HG02610 (cell line): ENCODE results near the gene ADAMTS4.
A peak's percentile ranks its signal among the peaks of the same experiment; 100 is the strongest.

Experiments
- ATAC-seq: cut with Tn5 transposase; IDR thresholded peaks from one replicate; pipeline ENCODE4 v1.9.1; 2021; ENCODE audit warnings: mild to moderate bottlenecking, moderate library complexity; ENCODE audit not compliant: unreplicated experiment

The ADAMTS4 gene

GRCh38 chr1:161219078-161219892 lies 20.4 kb upstream of the ADAMTS4 start:
- no peak for ATAC-seq

DNA sequence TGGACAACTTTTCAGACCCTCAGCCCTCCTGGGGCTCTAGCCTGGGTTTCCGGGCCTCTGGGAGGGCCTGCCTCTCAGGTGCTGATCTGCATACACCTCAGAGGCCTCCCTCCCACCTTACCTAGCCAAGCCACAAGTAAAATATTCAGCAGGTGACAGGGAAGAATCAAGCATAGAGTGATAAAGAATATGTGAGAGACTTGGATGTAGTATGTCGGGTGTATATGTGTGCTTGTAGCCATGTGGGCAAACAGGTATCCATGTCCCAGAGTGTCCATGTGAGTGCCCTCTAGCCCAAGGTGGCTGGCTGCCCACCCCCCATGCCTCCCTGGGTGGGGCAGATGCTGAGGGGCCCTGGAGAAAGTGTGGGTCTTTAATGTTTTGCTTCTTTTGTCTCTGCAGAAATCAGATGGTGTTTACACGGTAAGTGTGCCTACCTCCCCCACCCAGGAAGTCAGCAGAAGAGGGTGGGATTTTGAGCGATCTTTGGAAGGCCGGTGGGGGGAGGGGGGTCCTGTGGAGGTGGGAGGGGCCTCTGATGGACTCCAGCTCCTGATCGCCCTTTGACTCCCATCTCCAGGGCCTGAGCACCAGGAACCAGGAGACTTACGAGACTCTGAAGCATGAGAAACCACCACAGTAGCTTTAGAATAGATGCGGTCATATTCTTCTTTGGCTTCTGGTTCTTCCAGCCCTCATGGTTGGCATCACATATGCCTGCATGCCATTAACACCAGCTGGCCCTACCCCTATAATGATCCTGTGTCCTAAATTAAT lies 19.6 kb upstream of the ADAMTS4 start:
- ATAC-seq, result no peak

DNA sequence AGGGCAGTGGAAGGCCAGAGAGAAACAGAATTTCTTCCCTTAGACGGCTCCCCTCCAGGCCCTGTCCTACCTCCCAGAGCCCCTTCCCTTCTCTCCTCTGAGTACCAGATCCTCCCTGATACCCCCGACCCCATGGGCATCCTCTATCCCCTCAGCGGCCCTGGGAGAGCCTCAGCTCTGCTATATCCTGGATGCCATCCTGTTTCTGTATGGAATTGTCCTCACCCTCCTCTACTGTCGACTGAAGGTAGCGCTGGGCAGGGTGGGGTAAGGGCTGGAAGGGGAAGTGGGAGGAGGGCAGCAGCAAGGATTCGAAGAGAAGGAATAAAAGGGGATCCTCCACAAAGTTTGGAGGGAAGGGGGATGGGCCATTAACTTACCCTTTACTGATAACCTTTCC lies 19.0 kb upstream of the ADAMTS4 start:
- no peak for ATAC-seq

- peak; percentile 78 for ATAC-seq
Measured at GRCh38 chr1:161216945-161217712, 18.3 kb upstream of the ADAMTS4 start.

- ATAC-seq, result no peak
Measured at GRCh38 chr1:161215076-161215475, 16.2 kb upstream of the ADAMTS4 start, which contains the start of gene FCER1G. Gene FCER1G (plus strand): TSS chr1:161215295. CDS start chr1:161215322, 27 bp downstream.

DNA sequence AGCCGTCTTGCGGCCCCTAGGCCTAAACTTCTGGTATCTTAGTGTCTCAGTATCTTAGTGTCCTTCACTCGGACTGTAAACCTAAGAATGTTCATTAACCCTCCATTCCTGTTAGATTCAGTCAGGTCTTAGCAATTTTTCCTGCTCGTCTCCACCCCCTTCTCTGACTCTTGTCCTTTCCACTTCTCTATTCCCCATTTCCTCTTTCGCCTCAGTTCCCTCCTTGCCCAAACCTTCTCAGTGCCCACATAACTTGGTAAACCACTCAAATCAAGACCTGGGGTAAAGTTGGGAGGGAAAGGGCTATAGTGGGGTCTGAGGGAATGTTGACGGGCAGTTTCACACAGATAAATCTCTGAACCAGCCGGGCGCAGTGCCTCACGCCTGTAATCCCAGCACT lies 15.5 kb upstream of the ADAMTS4 start:
- no peak for ATAC-seq

- ATAC-seq, result peak; percentile 66
Measured at GRCh38 chr1:161209790-161210409, 11.0 kb upstream of the ADAMTS4 start.

DNA sequence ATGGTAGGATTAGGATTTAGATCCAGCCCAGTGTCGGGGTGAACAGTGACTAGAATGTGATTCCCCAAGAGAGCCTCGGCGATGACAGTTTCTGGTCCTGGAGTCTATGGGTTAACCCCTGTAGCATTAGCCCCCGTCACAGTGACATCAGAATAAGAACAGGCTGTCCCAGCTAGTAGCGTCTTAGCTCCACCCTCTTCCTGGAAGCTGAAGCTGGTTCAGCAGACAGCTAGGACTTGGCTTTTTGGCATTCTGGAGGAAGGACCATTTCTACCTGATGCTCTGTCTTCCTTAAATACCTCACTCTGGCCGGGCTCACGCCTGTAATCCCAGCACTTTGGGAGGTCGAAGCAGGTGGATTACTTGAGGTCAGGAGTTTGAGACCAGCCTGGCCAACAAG lies 8.3 kb upstream of the ADAMTS4 start:
- ATAC-seq, result no peak

GRCh38 chr1:161206411-161207140 lies 7.7 kb upstream of the ADAMTS4 start:
- ATAC-seq, result no peak

DNA sequence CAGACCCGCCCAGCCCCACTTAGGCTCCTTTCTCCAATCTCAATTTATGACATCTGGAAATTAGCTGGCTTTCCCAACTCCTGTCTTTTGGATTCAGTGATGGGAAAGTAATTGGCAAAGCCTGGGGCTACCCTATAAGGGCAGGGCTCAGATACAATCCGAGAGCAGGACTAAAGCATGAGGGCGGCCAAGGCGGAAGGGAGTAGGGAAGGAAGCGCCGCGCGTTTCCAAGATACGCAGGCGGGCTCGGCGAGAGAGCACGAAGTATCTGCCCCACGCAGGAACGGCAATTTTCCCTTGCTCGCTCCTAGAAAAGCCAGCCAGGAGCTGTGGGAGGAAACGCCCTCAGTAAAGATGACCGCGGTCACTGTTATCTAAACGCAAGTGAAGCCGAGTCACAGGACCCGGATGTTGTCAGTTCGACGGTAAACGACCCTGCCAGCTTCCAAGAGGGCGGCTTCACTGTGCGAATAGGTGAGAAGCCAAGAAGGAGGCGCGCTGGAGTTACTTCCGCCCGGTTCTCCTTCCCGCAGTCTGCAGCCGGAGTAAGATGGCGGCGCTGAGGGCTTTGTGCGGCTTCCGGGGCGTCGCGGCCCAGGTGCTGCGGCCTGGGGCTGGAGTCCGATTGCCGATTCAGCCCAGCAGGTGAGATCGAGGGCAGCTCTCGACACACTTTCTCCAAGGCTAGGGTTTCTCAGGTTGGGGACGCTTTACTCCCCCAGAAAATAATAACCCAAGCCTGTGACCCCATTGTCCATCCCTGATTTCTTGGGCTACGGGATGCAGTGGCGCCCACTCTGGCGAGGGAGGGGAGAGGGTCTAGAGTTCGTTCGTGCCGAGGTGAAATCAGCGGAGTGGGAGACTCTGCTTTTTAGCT lies 3.2 kb upstream of the ADAMTS4 start, which contains the start of gene NDUFS2:
NDUFS2 (plus strand) TSS at position 532 of the 877 bp plus-strand sequence; CDS start at position 551, 19 bp downstream.
- peak; percentile 96 for ATAC-seq

DNA sequence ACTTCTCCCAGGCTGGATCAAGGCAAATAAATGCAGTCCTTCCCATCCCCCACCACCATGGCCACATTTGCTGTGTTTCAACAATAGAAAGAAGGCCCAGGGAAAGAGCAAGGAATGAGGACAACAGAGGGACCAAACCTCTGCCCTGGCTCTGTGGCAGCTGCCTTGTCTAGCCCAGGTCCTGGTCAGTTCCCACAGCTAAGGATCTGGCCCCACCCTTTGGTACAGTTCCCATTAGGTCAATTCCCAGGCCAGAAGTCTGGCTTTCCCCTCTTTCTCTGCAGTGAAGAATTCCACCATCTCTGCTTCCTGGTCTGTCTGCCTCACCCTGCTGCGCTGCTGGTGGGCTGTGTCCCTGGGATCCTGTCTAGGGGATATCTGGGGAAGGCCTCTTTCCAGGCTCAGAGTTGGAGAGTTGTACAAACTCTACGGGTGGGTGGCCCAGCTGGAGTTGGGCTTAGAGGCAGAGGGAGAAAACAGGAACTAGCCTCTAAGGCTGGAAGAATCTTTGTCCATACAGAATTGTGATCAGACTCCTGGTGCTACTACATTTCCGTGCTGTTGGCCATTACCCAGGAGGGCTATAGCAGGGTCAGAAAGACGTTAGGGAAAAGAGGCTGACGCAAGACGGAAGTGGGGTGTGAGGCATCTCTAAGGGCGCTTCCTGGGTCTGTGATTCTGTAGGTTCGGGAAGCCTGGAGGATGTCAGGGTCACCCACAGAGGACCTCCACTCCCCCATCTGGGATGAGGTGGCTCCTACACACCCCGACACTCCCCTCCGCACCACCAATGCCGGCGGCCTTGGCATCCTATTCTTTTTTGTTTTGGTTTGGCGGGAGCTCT lies 2.4 kb upstream of the ADAMTS4 start:
- no peak for ATAC-seq

DNA sequence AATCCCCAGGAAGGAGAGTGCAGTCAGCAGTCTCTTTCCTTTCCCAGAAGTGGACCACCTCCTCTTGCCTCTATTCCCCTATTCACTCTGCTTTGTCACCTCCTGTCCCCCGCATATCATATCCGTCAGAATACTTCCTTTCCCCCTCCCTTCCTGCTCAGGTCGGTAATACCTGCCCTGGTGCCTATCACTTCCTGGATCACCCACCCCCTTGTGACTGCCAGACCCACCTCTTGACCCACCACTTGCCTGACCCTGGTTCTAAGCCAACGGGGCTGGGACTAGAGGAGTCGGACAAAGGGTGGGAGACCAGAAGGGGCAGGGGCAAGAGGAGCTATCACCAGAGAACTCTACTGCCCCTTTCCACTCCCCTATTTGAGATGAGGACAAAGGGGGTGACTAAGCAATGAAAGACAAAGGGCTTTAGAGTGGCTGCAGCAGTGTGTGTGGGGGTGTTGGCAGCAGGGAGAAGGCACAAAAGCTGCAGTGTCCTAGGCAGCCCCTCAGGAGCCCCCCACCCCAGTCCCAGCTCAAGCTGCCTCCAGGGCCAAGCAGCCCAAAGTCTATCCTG lies 1.7 kb upstream of the ADAMTS4 start:
- ATAC-seq, result no peak

- no peak for ATAC-seq
Measured at GRCh38 chr1:161199506-161200139, 769 bp upstream of the ADAMTS4 start.

GRCh38 chr1:161198194-161198896 lies 509 bp downstream of the ADAMTS4 start:
- no peak for ATAC-seq

- no peak for ATAC-seq
Measured at GRCh38 chr1:161197560-161198193, 1.2 kb downstream of the ADAMTS4 start.
